ENCODE measurements around the gene STEAP2.

DNA sequence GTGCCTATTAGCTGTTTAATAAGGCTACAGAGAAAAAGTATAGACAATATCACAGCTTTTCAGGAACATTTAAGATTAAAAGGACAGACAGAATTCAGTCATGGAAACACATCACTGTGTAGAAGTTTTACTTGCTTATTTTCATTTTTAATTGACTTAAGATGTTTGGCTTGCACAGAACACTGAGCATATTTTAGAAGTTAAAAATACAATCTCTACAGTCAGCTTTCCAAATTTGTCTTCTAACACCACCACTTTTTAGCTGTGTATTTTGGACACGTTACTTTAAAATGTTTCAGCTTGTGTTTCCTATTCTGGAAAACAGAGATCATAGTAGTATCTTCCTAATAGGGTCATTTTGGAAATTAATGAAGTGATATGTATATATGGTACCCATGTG is 45.2 kb downstream of the STEAP2 start:
- TF ChIP-seq, protein P1, sequence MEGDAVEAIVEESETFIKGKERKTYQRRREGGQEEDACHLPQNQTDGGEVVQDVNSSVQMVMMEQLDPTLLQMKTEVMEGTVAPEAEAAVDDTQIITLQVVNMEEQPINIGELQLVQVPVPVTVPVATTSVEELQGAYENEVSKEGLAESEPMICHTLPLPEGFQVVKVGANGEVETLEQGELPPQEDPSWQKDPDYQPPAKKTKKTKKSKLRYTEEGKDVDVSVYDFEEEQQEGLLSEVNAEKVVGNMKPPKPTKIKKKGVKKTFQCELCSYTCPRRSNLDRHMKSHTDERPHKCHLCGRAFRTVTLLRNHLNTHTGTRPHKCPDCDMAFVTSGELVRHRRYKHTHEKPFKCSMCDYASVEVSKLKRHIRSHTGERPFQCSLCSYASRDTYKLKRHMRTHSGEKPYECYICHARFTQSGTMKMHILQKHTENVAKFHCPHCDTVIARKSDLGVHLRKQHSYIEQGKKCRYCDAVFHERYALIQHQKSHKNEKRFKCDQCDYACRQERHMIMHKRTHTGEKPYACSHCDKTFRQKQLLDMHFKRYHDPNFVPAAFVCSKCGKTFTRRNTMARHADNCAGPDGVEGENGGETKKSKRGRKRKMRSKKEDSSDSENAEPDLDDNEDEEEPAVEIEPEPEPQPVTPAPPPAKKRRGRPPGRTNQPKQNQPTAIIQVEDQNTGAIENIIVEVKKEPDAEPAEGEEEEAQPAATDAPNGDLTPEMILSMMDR (conservative IDR thresholded peaks at IDR 0.05): no peak
- TF ChIP-seq EZH2 (IDR thresholded peaks at IDR 0.05; ENCODE audit: low read depth): no peak

All from PC-9 (cell line).